Left renal cortex interstitium (tissue), 4 donors: ENCODE results near the gene NPBWR2. TPM values are rescaled to one million over a fixed set of nuclear protein-coding genes. Genes with fewer than 3 reads are reported as not detected.
"Not testable (repeated sequence)": the region's sequence is repeated elsewhere in the genome, so short reads cannot be mapped to it uniquely, and the experiment has no call there.

Source experiments
- DNase-seq, 4 donors: peaks; one replicate each; pipeline ENCODE4 v3.0.0-alpha.2; 2013; ENCODE audit warnings: low read depth in 4 of 4, low spot score in 2 of 4, missing footprints in 1 of 4
- polyA plus RNA-seq, 4 donors: library from polyadenylated mRNA; unstranded; fragments of 120-200 nt; gene quantifications; one replicate each; pipeline ENCODE4 v1.2.1, GENCODE V29; 2013; ENCODE audit not compliant: insufficient read length in 4 of 4

Gene NPBWR2
- polyA plus RNA-seq, 4 donors: not detected

- DNase-seq: no peak
These were observed 37.0 kb upstream of the NPBWR2 start for GRCh38 chr20:64144144-64144912.

- DNase-seq: no peak
These were observed 35.8 kb upstream of the NPBWR2 start for GRCh38 chr20:64143018-64143801.

- DNase-seq: no peak
These were observed 35.2 kb upstream of the NPBWR2 start for GRCh38 chr20:64142590-64142989.

- DNase-seq: no peak
These were observed 33.6 kb upstream of the NPBWR2 start for GRCh38 chr20:64140956-64141355.

- no peak for DNase-seq
These were observed 32.9 kb upstream of the NPBWR2 start for GRCh38 chr20:64140061-64140931.

- DNase-seq: no peak
These were observed 32.1 kb upstream of the NPBWR2 start for GRCh38 chr20:64139199-64140060.

GRCh38 chr20:64138276-64138815 lies 31.0 kb upstream of the NPBWR2 start:
- DNase-seq: no peak

GRCh38 chr20:64137598-64138031 lies 30.2 kb upstream of the NPBWR2 start:
- no peak for DNase-seq

GRCh38 chr20:64136004-64136710 lies 28.8 kb upstream of the NPBWR2 start:
- no peak for DNase-seq

- not testable (repeated sequence) for DNase-seq
These were observed 27.4 kb upstream of the NPBWR2 start for GRCh38 chr20:64134744-64135143.

GRCh38 chr20:64133951-64134407 lies 26.6 kb upstream of the NPBWR2 start:
- no peak for DNase-seq

- DNase-seq: no peak
These were observed 24.0 kb upstream of the NPBWR2 start for GRCh38 chr20:64131406-64131805.

GRCh38 chr20:64130876-64131275 lies 23.5 kb upstream of the NPBWR2 start:
- no peak for DNase-seq

GRCh38 chr20:64130271-64130670 lies 22.9 kb upstream of the NPBWR2 start:
- no peak for DNase-seq

- no peak for DNase-seq
These were observed 21.9 kb upstream of the NPBWR2 start for GRCh38 chr20:64129146-64129782.

- DNase-seq: not testable (repeated sequence)
These were observed 16.2 kb upstream of the NPBWR2 start for GRCh38 chr20:64123517-64123916.

GRCh38 chr20:64122927-64123326 lies 15.6 kb upstream of the NPBWR2 start:
- DNase-seq: not testable (repeated sequence)

- no peak for DNase-seq
These were observed 14.2 kb upstream of the NPBWR2 start for GRCh38 chr20:64121586-64121985.
